AG04449 (cell line): ENCODE measurements around the gene ZNF184.

ENCODE experiments used
- CTCF ChIA-PET: fragments of 350-600 bp; formaldehyde crosslinking; extraction: SDS; loops from one replicate; lab custom pipeline; 2021; ENCODE audit warnings: antibody characterized with exemption; lab: Yijun Ruan, JAX
- POLR2A ChIA-PET: fragments of 400-600, 350-600 bp; formaldehyde crosslinking; extraction: SDS; loops from one replicate; lab custom pipeline; 2020; ENCODE audit warnings: antibody characterized with exemption, inconsistent platforms; lab: Yijun Ruan, JAX
- DNase-seq: peaks from one replicate; pipeline ENCODE4 v3.0.0-alpha.2; 2010; ENCODE audit warnings: low read depth, low spot score
- H3K4me3 ChIP-seq: 2 replicates; pipeline ENCODE4 v1.5.1; 2011; ENCODE audit warnings: low read depth, mild to moderate bottlenecking, control low read depth, low read length
- CTCF ChIP-seq: IDR thresholded peaks from one replicate; pipeline ENCODE4 v1.5.1; 2011; ENCODE audit warnings: mild to moderate bottlenecking, moderate library complexity, low read length, control low read depth, inconsistent platforms; ENCODE audit not compliant: insufficient read depth; ENCODE audit errors: missing control alignments

ZNF184 gene

GRCh38 chr6:27472617-27473400 lies at the start of gene ZNF184:
Gene ZNF184 (minus strand): TSS chr6:27473105. CDS start chr6:27472294, 811 bp downstream.
- DNase-seq: peak; percentile 83
- H3K4me3 ChIP-seq: peak within 1 kb of the TSS; percentile 96
- CTCF ChIA-PET: interaction anchor here (1.1 kb wide), 1 partner anchor 11 kb away, joined by 3 read pairs; no protein-coding TSS in a partner anchor
- POLR2A ChIA-PET: interaction anchor here (0.6 to 1.0 kb wide), 2 partner anchors 84 to 177 kb away, joined by 3 to 5 read pairs; partner anchors contain the start of gene ZNF391
- TF ChIP-seq CTCF: no peak

- DNase-seq: peak; percentile 63
- ChIA-PET CTCF (interaction anchor here (0.7 to 4.1 kb wide), 31 partner anchors 9 to 392 kb away, joined by 3 to 37 read pairs (median 3); no protein-coding TSS in a partner anchor), POLR2A (interaction anchor here (1.5 kb wide), 1 partner anchor 233 kb away, joined by 4 read pairs; no protein-coding TSS in a partner anchor)
- TF ChIP-seq CTCF: peak; percentile 76
- H3K4me3 ChIP-seq: peak overlapping the region; percentile 78
These were observed 46.2 kb upstream of the ZNF184 start for GRCh38 chr6:27518881-27519795.

GRCh38 chr6:27517928-27518787 lies 45.3 kb upstream of the ZNF184 start:
- ChIA-PET CTCF (interaction anchor here (0.7 to 4.1 kb wide), 28 partner anchors 9 to 378 kb away, joined by 3 to 37 read pairs (median 4); no protein-coding TSS in a partner anchor), POLR2A (interaction anchor here (1.5 kb wide), 1 partner anchor 234 kb away, joined by 4 read pairs; no protein-coding TSS in a partner anchor)
- peak overlapping the region; percentile 78 for H3K4me3 ChIP-seq
- DNase-seq: no peak
- TF ChIP-seq CTCF: no peak

- CTCF ChIA-PET: interaction anchor here (1.1 to 4.1 kb wide), 5 partner anchors 13 to 379 kb away, joined by 3 to 37 read pairs (median 4); no protein-coding TSS in a partner anchor
- no peak for DNase-seq
- no peak for TF ChIP-seq CTCF
- POLR2A ChIA-PET: no interaction called here
- no peak overlapping the region for H3K4me3 ChIP-seq
These were observed 44.3 kb upstream of the ZNF184 start for GRCh38 chr6:27517238-27517637.

- POLR2A ChIA-PET: no interaction called here
- TF ChIP-seq CTCF: no peak
- DNase-seq: no peak
- peak overlapping the region; percentile 24 for H3K4me3 ChIP-seq
- CTCF ChIA-PET: no interaction called here
These were observed 42.1 kb upstream of the ZNF184 start for GRCh38 chr6:27514906-27515495.
